HG03159 (cell line): ENCODE measurements around the gene SLC6A9.

Source experiments
- ATAC-seq: cut with Tn5 transposase; IDR thresholded peaks from one replicate; pipeline ENCODE4 v1.9.1; 2021; ENCODE audit warnings: mild to moderate bottlenecking, moderate library complexity; ENCODE audit not compliant: unreplicated experiment

The SLC6A9 gene

DNA sequence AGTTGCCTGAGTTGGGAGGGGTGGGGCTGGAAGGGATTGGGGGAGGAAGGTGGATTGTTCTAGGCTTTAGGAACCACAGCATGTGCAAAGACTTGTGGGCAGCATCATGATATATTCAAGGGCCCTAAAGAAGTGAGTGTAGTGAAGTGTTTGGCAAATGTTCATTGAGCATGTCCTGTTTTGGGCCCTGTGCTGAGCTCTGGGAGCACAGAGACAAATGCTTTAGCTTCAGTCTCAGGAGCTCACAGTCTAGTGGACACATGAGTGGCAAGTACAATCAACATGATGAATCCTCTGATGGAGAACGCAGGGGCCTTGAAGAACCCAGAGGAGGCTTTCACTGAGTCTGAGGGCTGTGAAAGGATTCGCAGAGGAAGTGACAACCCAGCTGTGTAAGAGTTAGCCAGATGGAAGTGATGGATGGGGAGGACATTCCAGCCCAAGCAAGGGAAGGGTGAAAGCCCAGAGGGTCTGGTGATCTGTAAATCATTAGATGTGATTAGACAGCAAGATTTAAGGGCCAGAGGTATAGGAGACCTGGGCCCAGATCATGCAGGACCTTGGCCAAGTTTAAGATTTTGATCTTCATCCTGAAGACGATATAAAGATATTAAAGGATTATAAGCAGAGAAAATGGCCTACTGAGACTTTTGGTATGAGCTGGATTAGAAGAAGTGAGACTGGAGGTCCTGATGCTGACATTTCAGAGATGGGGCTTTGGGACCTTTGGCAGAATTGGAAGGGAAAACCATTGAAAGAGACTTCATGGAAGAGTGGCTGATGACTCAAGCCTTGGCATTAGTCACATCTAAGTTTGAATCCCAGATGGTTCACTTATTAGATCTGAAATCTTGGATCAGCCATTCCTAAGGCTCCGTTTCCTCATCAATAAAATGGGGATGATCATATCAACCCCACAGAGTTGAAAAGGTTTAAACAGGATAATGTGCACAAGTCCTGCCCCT, 80.0 kb downstream of the SLC6A9 start:
- no peak for ATAC-seq

DNA sequence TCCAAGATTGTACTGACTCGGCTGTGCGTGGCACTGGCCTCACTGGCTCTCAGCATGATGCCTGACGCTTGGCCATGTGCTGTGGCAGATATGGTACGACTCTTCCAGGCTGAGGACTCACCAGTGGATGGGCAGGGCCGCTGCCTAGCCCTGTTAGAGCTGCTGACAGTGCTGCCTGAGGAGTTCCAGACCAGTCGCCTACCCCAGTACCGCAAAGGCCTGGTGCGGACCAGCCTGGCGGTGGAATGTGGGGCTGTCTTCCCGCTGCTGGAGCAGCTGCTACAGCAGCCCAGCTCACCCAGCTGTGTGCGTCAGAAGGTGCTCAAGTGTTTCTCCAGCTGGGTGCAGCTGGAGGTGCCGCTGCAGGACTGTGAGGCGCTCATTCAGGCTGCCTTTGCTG, 81.6 kb downstream of the SLC6A9 start:
- no peak for ATAC-seq

DNA sequence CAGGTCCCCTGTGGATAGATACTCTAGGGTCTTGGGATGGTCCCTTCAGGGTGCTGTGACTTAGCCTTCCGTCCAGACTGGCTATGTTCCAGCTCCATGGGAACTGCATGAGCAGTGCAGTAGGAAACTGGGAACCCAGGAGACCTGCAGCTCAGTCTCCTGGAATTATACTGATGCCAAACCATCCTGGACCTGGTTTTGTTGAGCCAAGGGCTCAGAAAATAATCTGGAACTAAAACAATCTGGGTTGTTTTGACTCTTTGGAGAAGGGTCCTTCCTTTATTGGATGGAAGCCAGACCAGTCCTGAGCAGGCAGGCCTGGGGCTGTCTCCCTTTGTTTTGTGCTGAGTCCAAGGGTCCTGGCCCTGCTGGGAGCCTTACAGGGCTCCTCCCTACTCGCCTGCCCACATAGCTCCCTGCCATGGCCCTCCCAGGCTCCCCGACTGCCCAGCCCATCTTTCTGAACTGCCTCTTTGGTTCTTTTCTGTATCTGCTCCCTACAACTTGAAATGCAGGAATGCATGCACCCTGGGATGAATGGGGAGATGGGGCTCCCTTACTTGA, 83.3 kb downstream of the SLC6A9 start:
- no peak for ATAC-seq

DNA sequence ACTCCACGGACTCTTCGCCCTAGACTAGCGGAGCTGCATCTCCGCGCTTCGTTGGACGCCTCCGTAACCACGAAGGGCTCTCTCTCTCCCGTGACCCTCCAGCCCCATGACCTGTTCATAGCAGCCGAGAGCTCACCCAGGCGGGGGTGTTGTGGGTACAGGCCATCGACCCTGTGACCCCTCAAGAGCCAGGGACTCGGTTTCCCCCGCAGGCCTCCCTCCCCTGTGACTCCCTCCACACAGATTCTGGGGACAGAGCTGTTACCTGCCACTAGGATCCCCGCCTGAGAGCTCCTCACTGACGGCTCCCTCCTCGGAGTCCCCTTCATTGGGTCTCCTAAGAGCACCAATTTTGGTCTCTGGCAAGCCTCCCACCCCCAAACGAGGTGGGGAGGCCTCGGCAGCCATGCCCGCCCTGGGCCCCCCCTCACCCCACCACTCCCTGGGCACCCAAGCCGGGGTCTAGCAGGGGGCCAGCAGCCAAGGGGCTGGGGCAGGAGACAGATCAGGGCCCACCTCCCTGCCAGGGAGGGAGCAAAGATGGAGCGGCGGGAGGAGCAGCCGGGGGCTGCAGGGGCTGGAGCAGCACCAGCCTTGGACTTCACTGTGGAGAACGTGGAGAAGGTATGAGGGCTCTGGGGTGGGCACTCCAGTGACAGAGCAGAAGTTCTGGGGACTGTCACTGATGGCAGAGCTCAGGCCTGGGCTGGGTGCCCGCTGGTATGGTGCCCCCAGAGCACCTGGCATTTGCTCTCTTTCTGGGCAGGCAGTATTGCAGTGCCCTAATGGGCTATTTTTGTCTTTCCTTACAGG, 84.0 kb downstream of the SLC6A9 start:
- ATAC-seq, result no peak
